ENCODE results near the gene DIP2A. TPM values are rescaled to one million over a fixed set of nuclear protein-coding genes. Genes with fewer than 3 reads are reported as not detected.
"Not testable (repeated sequence)": the region's sequence is repeated elsewhere in the genome, so short reads cannot be mapped to it uniquely, and the experiment has no call there.

DIP2A gene
- total and polyA plus RNA-seq, 9 donors: 16.3 to 31.4 (median 22.5) TPM

DNA sequence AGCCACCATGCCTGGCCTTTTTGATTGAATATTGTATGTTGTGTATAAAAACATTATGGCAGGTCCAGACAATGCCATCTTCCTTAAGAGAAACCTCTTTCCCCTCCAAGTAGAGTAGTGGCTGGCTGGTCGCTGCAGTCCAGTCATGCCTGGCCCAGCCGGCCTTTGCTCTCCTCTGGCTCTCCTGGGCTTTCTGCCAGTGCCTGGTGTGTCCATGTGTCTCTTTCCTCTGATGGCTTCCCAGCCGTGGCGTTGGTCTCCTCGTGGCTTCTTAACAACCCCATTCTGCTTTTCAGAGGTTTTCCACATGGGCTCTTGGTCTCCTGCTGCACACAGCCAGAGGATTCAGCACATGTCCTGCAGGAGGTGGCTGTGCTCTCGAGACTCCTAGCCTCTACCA lies 58.7 kb downstream of the DIP2A start:
- no peak overlapping the region for H3K27ac ChIP-seq (ENCODE audit: low read length)
- no peaks in the 10 kb centered on the region for H3K27me3 ChIP-seq (ENCODE audit: control insufficient read depth, insufficient read depth, low read length)
- no peaks in the 10 kb centered on the region for H3K9me3 ChIP-seq (replicated peaks; ENCODE audit: control insufficient read depth, low read depth, low read length)
- DNase-seq: no peak
- 78% methylated on average over 6 of the region's 6 CpGs for WGBS (ENCODE audit: insufficient coverage)
- H3K36me3 ChIP-seq (ENCODE audit: control insufficient read depth, insufficient read depth, low read length): peaks cover 24% of the 10 kb centered on the region
- no peaks in the 10 kb centered on the region for H3K4me1 ChIP-seq (ENCODE audit: control insufficient read depth, insufficient read depth, low read length)
- no peak overlapping the region for H3K4me3 ChIP-seq (ENCODE audit: low read length)

DNA sequence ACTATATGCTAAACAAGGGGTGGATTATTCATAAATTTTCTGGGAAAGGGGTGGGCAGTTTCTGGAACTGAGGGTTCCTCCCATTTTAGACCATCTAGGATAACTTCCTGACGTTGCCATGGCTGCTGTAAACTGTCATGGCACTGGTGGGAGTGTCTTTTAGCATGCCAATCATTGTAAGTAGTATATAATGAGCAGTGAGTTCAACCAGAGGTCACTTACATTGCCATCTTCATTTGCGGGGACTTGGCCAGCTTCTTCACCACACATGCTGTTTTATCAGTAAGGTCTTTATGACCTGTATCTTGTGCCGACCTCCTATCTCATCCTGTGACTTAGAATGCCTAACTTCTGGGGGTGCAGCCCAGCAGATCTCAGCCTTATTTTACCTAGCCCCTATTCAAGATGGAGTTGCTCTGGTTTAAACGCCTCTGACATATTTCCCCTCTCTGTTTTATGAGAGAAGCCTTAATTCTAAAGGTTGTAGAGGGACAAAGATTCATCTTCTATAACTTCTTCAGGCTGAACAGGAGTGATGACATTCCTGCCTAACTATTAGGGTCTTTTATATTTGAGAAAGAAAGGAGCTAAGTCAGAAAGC lies 60.4 kb downstream of the DIP2A start:
- WGBS (ENCODE audit: insufficient coverage): no CpG with 5 or more reads among the region's 4 CpGs
- Histone ChIP-seq H3K27ac (ENCODE audit: low read length) (no peak overlapping the region), H3K36me3 (ENCODE audit: control insufficient read depth, insufficient read depth, low read length) (peaks cover 23% of the 10 kb centered on the region), H3K4me3 (ENCODE audit: low read length) (no peak overlapping the region), H3K27me3 (ENCODE audit: control insufficient read depth, insufficient read depth, low read length) (no peaks in the 10 kb centered on the region), H3K4me1 (ENCODE audit: control insufficient read depth, insufficient read depth, low read length) (no peaks in the 10 kb centered on the region), H3K9me3 (replicated peaks; ENCODE audit: control insufficient read depth, low read depth, low read length) (no peaks in the 10 kb centered on the region)
- no peak for DNase-seq

DNA sequence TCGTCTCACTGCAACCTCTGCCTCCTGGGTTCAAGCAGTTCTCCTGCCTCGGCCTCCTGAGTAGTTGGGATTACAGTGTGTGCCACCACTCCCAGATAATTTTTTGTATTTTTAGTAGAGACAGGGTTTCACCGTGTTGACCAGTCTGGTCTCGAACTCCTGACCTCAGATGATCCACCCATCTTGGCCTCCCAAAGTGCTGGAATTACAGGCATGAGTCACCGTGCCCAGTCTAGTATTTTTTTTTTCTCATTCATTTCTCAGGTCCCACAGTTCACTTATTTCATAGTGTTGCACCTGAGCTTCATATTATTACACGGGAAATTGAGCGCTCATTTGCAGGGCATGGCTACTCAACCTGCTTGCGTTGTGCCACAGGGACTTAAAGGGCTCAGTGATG lies 68.7 kb downstream of the DIP2A start:
- not testable (repeated sequence) for H3K27ac ChIP-seq (ENCODE audit: low read length); H3K4me3 ChIP-seq (ENCODE audit: low read length); H3K4me1 ChIP-seq (ENCODE audit: control insufficient read depth, insufficient read depth, low read length); H3K27me3 ChIP-seq (ENCODE audit: control insufficient read depth, insufficient read depth, low read length); H3K9me3 ChIP-seq (replicated peaks; ENCODE audit: control insufficient read depth, low read depth, low read length); DNase-seq
- 83% methylated on average over 5 of the region's 8 CpGs for WGBS (ENCODE audit: insufficient coverage)
- peaks cover 20% of the 10 kb centered on the region for H3K36me3 ChIP-seq (ENCODE audit: control insufficient read depth, insufficient read depth, low read length)

DNA sequence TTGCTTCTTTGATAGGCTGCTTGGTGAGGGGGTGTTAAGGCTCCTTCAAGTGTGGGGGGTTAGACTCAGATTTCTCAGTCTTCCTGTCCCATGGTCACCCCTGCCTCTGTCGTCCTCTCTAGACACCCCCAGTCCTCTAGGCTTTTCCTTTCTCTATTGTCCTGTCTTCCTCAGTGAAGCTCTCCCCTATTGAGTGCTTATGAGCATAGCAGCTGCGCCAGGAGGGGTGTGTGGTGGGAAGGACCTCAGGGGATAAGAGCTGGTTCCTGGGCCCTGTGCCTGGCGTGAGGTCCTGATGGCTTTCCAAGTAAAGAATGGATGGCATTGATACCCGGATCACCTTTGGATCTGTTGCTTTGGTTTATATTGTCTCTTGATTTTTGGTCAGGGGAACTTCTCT lies 69.1 kb downstream of the DIP2A start:
- Histone ChIP-seq H3K9me3 (replicated peaks; ENCODE audit: control insufficient read depth, low read depth, low read length) (no peaks in the 10 kb centered on the region), H3K36me3 (ENCODE audit: control insufficient read depth, insufficient read depth, low read length) (peaks cover 20% of the 10 kb centered on the region), H3K4me3 (ENCODE audit: low read length) (no peak overlapping the region), H3K27me3 (ENCODE audit: control insufficient read depth, insufficient read depth, low read length) (no peaks in the 10 kb centered on the region), H3K27ac (ENCODE audit: low read length) (no peak overlapping the region), H3K4me1 (ENCODE audit: control insufficient read depth, insufficient read depth, low read length) (no peaks in the 10 kb centered on the region)
- no peak for DNase-seq
- 100% methylated on average over 2 of the region's 4 CpGs for WGBS (ENCODE audit: insufficient coverage)

GRCh38 chr21:46532080-46532479 lies 73.4 kb downstream of the DIP2A start:
- H3K27ac ChIP-seq (ENCODE audit: low read length): no peak overlapping the region
- no peak overlapping the region for H3K4me3 ChIP-seq (ENCODE audit: low read length)
- H3K27me3 ChIP-seq (ENCODE audit: control insufficient read depth, insufficient read depth, low read length): no peaks in the 10 kb centered on the region
- H3K9me3 ChIP-seq (replicated peaks; ENCODE audit: control insufficient read depth, low read depth, low read length): no peaks in the 10 kb centered on the region
- no peak for DNase-seq
- WGBS (ENCODE audit: insufficient coverage): 83% methylated on average over 3 of the region's 7 CpGs
- H3K36me3 ChIP-seq (ENCODE audit: control insufficient read depth, insufficient read depth, low read length): peaks cover 46% of the 10 kb centered on the region
- no peaks in the 10 kb centered on the region for H3K4me1 ChIP-seq (ENCODE audit: control insufficient read depth, insufficient read depth, low read length)

DNA sequence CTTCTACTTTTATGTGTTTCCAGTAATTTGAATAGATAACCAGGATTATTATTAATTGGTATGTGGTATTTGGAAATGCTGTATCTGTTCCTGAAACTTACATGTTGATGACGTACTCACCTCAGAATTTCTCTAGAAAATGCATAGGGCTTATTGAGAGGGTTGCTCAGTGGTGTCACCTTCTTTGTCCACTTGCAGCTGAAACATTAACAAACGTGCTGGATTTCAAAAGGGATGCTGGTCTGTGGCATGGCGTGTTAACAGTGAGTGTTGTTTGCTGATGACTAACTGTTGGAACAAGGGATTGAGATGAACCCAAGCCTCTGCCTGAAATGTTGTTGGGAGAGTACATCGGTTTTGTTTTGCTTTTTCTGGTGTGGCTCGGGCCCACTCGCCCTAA lies 78.3 kb downstream of the DIP2A start:
- H3K4me3 ChIP-seq (ENCODE audit: low read length): no peak overlapping the region
- WGBS (ENCODE audit: insufficient coverage): 94% methylated on average over 5 of the region's 6 CpGs
- H3K27ac ChIP-seq (ENCODE audit: low read length): no peak overlapping the region
- H3K27me3 ChIP-seq (ENCODE audit: control insufficient read depth, insufficient read depth, low read length): no peaks in the 10 kb centered on the region
- H3K9me3 ChIP-seq (replicated peaks; ENCODE audit: control insufficient read depth, low read depth, low read length): no peaks in the 10 kb centered on the region
- no peaks in the 10 kb centered on the region for H3K4me1 ChIP-seq (ENCODE audit: control insufficient read depth, insufficient read depth, low read length)
- no peak for DNase-seq
- H3K36me3 ChIP-seq (ENCODE audit: control insufficient read depth, insufficient read depth, low read length): peaks cover 77% of the 10 kb centered on the region

DNA sequence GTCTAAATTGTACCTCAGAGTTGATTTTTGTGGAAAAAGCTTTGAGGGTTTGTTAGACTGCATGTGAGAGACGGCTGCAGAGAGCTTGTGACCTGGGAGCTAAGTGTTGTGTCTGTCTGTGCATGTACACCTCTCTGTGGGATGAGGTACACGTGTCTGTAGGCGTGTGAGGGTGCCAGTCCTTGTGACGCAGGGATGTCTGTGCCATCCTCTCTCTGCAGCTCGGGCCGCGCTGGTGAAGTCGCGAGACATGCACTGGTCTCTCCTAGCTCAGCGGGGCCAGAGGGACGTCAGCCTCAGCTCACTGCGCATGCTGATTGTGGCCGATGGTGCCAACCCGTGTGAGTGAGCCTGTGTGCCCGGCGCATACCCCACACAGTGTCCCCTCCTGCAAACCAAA lies 79.6 kb downstream of the DIP2A start:
- WGBS (ENCODE audit: insufficient coverage): 94% methylated on average over 14 of the region's 16 CpGs
- Histone ChIP-seq H3K36me3 (ENCODE audit: control insufficient read depth, insufficient read depth, low read length) (peaks cover 83% of the 10 kb centered on the region), H3K9me3 (replicated peaks; ENCODE audit: control insufficient read depth, low read depth, low read length) (no peaks in the 10 kb centered on the region), H3K4me3 (ENCODE audit: low read length) (no peak overlapping the region), H3K27me3 (ENCODE audit: control insufficient read depth, insufficient read depth, low read length) (no peaks in the 10 kb centered on the region), H3K27ac (ENCODE audit: low read length) (no peak overlapping the region), H3K4me1 (ENCODE audit: control insufficient read depth, insufficient read depth, low read length) (no peaks in the 10 kb centered on the region)
- DNase-seq: no peak

GRCh38 chr21:46538851-46539666 lies 80.4 kb downstream of the DIP2A start:
- H3K4me3 ChIP-seq (ENCODE audit: low read length): no peak overlapping the region
- H3K9me3 ChIP-seq (replicated peaks; ENCODE audit: control insufficient read depth, low read depth, low read length): no peaks in the 10 kb centered on the region
- H3K36me3 ChIP-seq (ENCODE audit: control insufficient read depth, insufficient read depth, low read length): peaks cover 83% of the 10 kb centered on the region
- no peak overlapping the region for H3K27ac ChIP-seq (ENCODE audit: low read length)
- H3K27me3 ChIP-seq (ENCODE audit: control insufficient read depth, insufficient read depth, low read length): no peaks in the 10 kb centered on the region
- DNase-seq: no peak
- H3K4me1 ChIP-seq (ENCODE audit: control insufficient read depth, insufficient read depth, low read length): no peaks in the 10 kb centered on the region
- WGBS (ENCODE audit: insufficient coverage): 92% methylated on average over 10 of the region's 11 CpGs

GRCh38 chr21:46540087-46540710 lies 81.5 kb downstream of the DIP2A start:
- Histone ChIP-seq H3K36me3 (ENCODE audit: control insufficient read depth, insufficient read depth, low read length) (peaks cover 84% of the 10 kb centered on the region), H3K27me3 (ENCODE audit: control insufficient read depth, insufficient read depth, low read length) (no peaks in the 10 kb centered on the region), H3K9me3 (replicated peaks; ENCODE audit: control insufficient read depth, low read depth, low read length) (no peaks in the 10 kb centered on the region), H3K27ac (ENCODE audit: low read length) (no peak overlapping the region), H3K4me3 (ENCODE audit: low read length) (no peak overlapping the region), H3K4me1 (ENCODE audit: control insufficient read depth, insufficient read depth, low read length) (no peaks in the 10 kb centered on the region)
- no peak for DNase-seq
- 90% methylated on average over 6 of the region's 11 CpGs for WGBS (ENCODE audit: insufficient coverage)

- Histone ChIP-seq H3K4me1 (ENCODE audit: control insufficient read depth, insufficient read depth, low read length) (no peaks in the 10 kb centered on the region), H3K4me3 (ENCODE audit: low read length) (no peak overlapping the region), H3K36me3 (ENCODE audit: control insufficient read depth, insufficient read depth, low read length) (peaks cover 90% of the 10 kb centered on the region), H3K27me3 (ENCODE audit: control insufficient read depth, insufficient read depth, low read length) (no peaks in the 10 kb centered on the region), H3K9me3 (replicated peaks; ENCODE audit: control insufficient read depth, low read depth, low read length) (no peaks in the 10 kb centered on the region), H3K27ac (ENCODE audit: low read length) (no peak overlapping the region)
- 92% methylated on average over 8 of the region's 8 CpGs for WGBS (ENCODE audit: insufficient coverage)
- no peak for DNase-seq
Measured at GRCh38 chr21:46542588-46543124, 84.0 kb downstream of the DIP2A start.

Measured in muscle of leg (tissue), 11 donors.